NCI-H2029 (cell line): ENCODE measurements around the gene STKLD1.
"Not testable (repeated sequence)": the region's sequence is repeated elsewhere in the genome, so short reads cannot be mapped to it uniquely, and the experiment has no call there.

Source experiments
- DNase-seq: peaks from one replicate; lab custom pipeline; 2025; lab: John Stamatoyannopoulos, UW

Gene STKLD1

GRCh38 chr9:133362359-133363044 lies 13.7 kb upstream of the STKLD1 start:
- no peak for DNase-seq

GRCh38 chr9:133366435-133366834 lies 9.7 kb upstream of the STKLD1 start:
- DNase-seq, result no peak

- DNase-seq, result no peak
Measured at GRCh38 chr9:133367221-133367620, 8.9 kb upstream of the STKLD1 start.

GRCh38 chr9:133367778-133368177 lies 8.4 kb upstream of the STKLD1 start:
- no peak for DNase-seq

GRCh38 chr9:133368249-133368881 lies 7.8 kb upstream of the STKLD1 start:
- DNase-seq, result peak; percentile 56

GRCh38 chr9:133369422-133369821 lies 6.7 kb upstream of the STKLD1 start:
- DNase-seq, result no peak

- no peak for DNase-seq
Measured at GRCh38 chr9:133369933-133370332, 6.2 kb upstream of the STKLD1 start.

- DNase-seq, result no peak
Measured at GRCh38 chr9:133370685-133371084, 5.5 kb upstream of the STKLD1 start.

- no peak for DNase-seq
Measured at GRCh38 chr9:133371261-133371711, 4.9 kb upstream of the STKLD1 start.

GRCh38 chr9:133372144-133372543 lies 4.0 kb upstream of the STKLD1 start:
- no peak for DNase-seq

- no peak for DNase-seq
Measured at GRCh38 chr9:133374612-133375115, 1.5 kb upstream of the STKLD1 start.

- no peak for DNase-seq
Measured at GRCh38 chr9:133375116-133375723, 946 bp upstream of the STKLD1 start.

- not testable (repeated sequence) for DNase-seq
Measured at GRCh38 chr9:133377280-133377679, 1.1 kb downstream of the STKLD1 start.

GRCh38 chr9:133377721-133378216 lies 1.6 kb downstream of the STKLD1 start:
- DNase-seq, result no peak

GRCh38 chr9:133378408-133378962 lies 2.3 kb downstream of the STKLD1 start:
- peak; percentile 23 for DNase-seq

- DNase-seq, result no peak
Measured at GRCh38 chr9:133379153-133380086, 3.3 kb downstream of the STKLD1 start.

- no peak for DNase-seq
Measured at GRCh38 chr9:133380734-133381133, 4.6 kb downstream of the STKLD1 start.

GRCh38 chr9:133382507-133383141 lies 6.5 kb downstream of the STKLD1 start:
- DNase-seq, result no peak

GRCh38 chr9:133383438-133383837 lies 7.3 kb downstream of the STKLD1 start:
- DNase-seq, result no peak

GRCh38 chr9:133384736-133385321 lies 8.7 kb downstream of the STKLD1 start:
- DNase-seq, result no peak

- no peak for DNase-seq
Measured at GRCh38 chr9:133385452-133385851, 9.3 kb downstream of the STKLD1 start.
